H1 (cell line): ENCODE results near the gene VIPAS39.

ENCODE experiments used
- BCL11A ChIP-seq, 2 experiments: IDR thresholded peaks; one replicate each; pipeline ENCODE4 v1.6.1; 2011; ENCODE audit warnings: low read depth in 2 of 2, low read length in 2 of 2, mild to moderate bottlenecking in 2 of 2
- BRCA1 ChIP-seq: IDR thresholded peaks from 2 replicates; pipeline ENCODE4 v1.6.1; 2012; ENCODE audit warnings: low read depth, low read length, improper control_type of control experiment
- CTCF ChIP-seq, 3 experiments: IDR thresholded peaks; 1 replicate in 2 of 3; 2 replicates in 1 of 3; pipeline versions ENCODE4 v1.5.1 to v1.6.1; 2011; ENCODE audit warnings: low read length in 3 of 3, mild to moderate bottlenecking in 3 of 3, inconsistent platforms in 2 of 3, low read depth in 1 of 3, moderate library complexity in 1 of 3; ENCODE audit not compliant: insufficient read depth in 1 of 3; ENCODE audit errors: control extremely low read depth in 1 of 3
- EGR1 ChIP-seq: IDR thresholded peaks from 2 replicates; pipeline ENCODE4 v1.6.1; 2011; ENCODE audit warnings: low read depth, low read length, borderline replicate concordance
- EP300 ChIP-seq, 2 experiments: IDR thresholded peaks; 1 replicate in 1 of 2; 2 replicates in 1 of 2; pipeline ENCODE4 v1.6.1; 2011 to 2012; ENCODE audit warnings: low read depth in 2 of 2, low read length in 2 of 2, mild to moderate bottlenecking in 2 of 2, borderline replicate concordance in 1 of 2, inconsistent platforms in 1 of 2, moderate library complexity in 1 of 2
- EZH2 ChIP-seq: fragments of 200-600 bp; sonication (generic); IDR thresholded peaks from 2 replicates; pipeline ENCODE4 v1.7.1; 2012; ENCODE audit warnings: low read depth, mild to moderate bottlenecking, moderate library complexity, low read length, inconsistent platforms; ENCODE audit not compliant: severe bottlenecking
- HDAC2 ChIP-seq, 2 experiments: fragments of 300-600 bp in 1 of 2; sonication (generic) in 1 of 2; IDR thresholded peaks; 2 replicates each; pipeline ENCODE4 v1.6.1; 2011 to 2012; ENCODE audit warnings: low read depth in 2 of 2, low read length in 2 of 2, mild to moderate bottlenecking in 2 of 2, moderate library complexity in 2 of 2, borderline replicate concordance in 1 of 2, inconsistent platforms in 1 of 2
- HDAC6 ChIP-seq: IDR thresholded peaks from one replicate; pipeline ENCODE4 v1.7.1; 2012; ENCODE audit warnings: low read depth, mild to moderate bottlenecking, inconsistent platforms, low read length, moderate library complexity
- POLR2A ChIP-seq, 2 experiments: IDR thresholded peaks; 1 replicate in 1 of 2; 2 replicates in 1 of 2; pipeline ENCODE4 v1.6.1; 2011; ENCODE audit warnings: low read depth in 2 of 2, low read length in 2 of 2, mild to moderate bottlenecking in 2 of 2; ENCODE audit errors: control extremely low read depth in 1 of 2
- POLR2AphosphoS5 ChIP-seq: IDR thresholded peaks from 2 replicates; pipeline ENCODE4 v1.6.1; 2011; ENCODE audit warnings: low read depth, low read length
- RAD21 ChIP-seq, 2 experiments: IDR thresholded peaks in 1 of 2; conservative IDR thresholded peaks in 1 of 2; 2 replicates each; pipeline ENCODE4 v1.6.1; 2011; ENCODE audit warnings: low read depth in 2 of 2, low read length in 2 of 2, improper control_type of control experiment in 1 of 2, inconsistent platforms in 1 of 2, mild to moderate bottlenecking in 1 of 2, moderate library complexity in 1 of 2
- SP4 ChIP-seq: IDR thresholded peaks from 2 replicates; pipeline ENCODE4 v1.6.1; 2012; ENCODE audit warnings: low read length, inconsistent platforms

GRCh38 chr14:77469539-77469938 lies 12.1 kb upstream of the VIPAS39 start:
- TF ChIP-seq EZH2, result no peak
- no peak for TF ChIP-seq POLR2AphosphoS5
- no peak for TF ChIP-seq CTCF (IDR thresholded peaks at IDR 0.05; ENCODE audit: control extremely low read depth in 1 of 3, insufficient read depth in 1 of 3, low read depth in 1 of 3, low read length in 3 of 3)
- no peak for TF ChIP-seq HDAC2 (IDR thresholded peaks at IDR 0.05; ENCODE audit: borderline replicate concordance in 1 of 2, low read depth in 2 of 2, low read length in 2 of 2)
- TF ChIP-seq SP4, result no peak
- TF ChIP-seq POLR2A (IDR thresholded peaks at IDR 0.05; ENCODE audit: control extremely low read depth in 1 of 2, low read depth in 2 of 2, low read length in 2 of 2), result no peak
- TF ChIP-seq HDAC6, result no peak
- TF ChIP-seq EGR1, result no peak
- no peak for TF ChIP-seq BRCA1
- no peak for TF ChIP-seq RAD21 (IDR thresholded peaks at IDR 0.05 in 1 of 2, conservative IDR thresholded peaks at IDR 0.05 in 1 of 2; ENCODE audit: low read depth in 2 of 2, low read length in 2 of 2)
- no peak for TF ChIP-seq BCL11A (IDR thresholded peaks at IDR 0.05; ENCODE audit: low read depth in 2 of 2, low read length in 2 of 2)
- no peak for TF ChIP-seq EP300 (IDR thresholded peaks at IDR 0.05; ENCODE audit: borderline replicate concordance in 1 of 2, low read depth in 2 of 2, low read length in 2 of 2)
